A673 (cell line): ENCODE data around the gene TTC27. TPM values are rescaled to one million over a fixed set of nuclear protein-coding genes. Genes with fewer than 3 reads are reported as not detected.

Experiments used
- BruUV-seq: library from RNA; stranded (reverse); fragments of 400-500 nt; replicated peaks from 2 replicates; lab custom pipeline; 2021; lab: Mats Ljungman, UMichigan
- CTCF ChIA-PET: fragments of 300-600 bp; sonication (Branson Sonifier 250); formaldehyde crosslinking; loops from one replicate; lab custom pipeline; 2022; ENCODE audit warnings: antibody characterized with exemption; lab: Charles Lee
- POLR2A ChIA-PET: fragments of 300-600 bp; sonication (Branson Sonifier 250); formaldehyde crosslinking; loops from one replicate; lab custom pipeline; 2022; ENCODE audit warnings: antibody characterized with exemption; ENCODE audit not compliant: low non-redundant PET; lab: Charles Lee
- DNase-seq: peaks from one replicate; pipeline ENCODE4 v3.0.0-alpha.2; 2015; ENCODE audit warnings: low spot score
- H3K27ac ChIP-seq: fragments of 200-600 bp; sonication (generic); 2 replicates; pipeline ENCODE4 v1.5.1; 2016; ENCODE audit warnings: mixed run types, low read depth, mild to moderate bottlenecking, mixed read lengths, antibody characterized with exemption, low read length; ENCODE audit not compliant: poor library complexity, severe bottlenecking
- H3K27me3 ChIP-seq: fragments of 200-600 bp; sonication (generic); replicated peaks from 2 replicates; pipeline ENCODE4 v1.6.1; 2017; ENCODE audit warnings: mixed run types, low read depth, mild to moderate bottlenecking, mixed read lengths, antibody characterized with exemption, low read length; ENCODE audit not compliant: insufficient read depth, poor library complexity
- H3K36me3 ChIP-seq: fragments of 200-600 bp; sonication (generic); 2 replicates; pipeline ENCODE4 v1.6.1; 2016; ENCODE audit warnings: mixed run types, mild to moderate bottlenecking, mixed read lengths, antibody characterized with exemption, low read length; ENCODE audit not compliant: insufficient read depth, poor library complexity, severe bottlenecking
- H3K4me1 ChIP-seq: fragments of 200-600 bp; sonication (generic); 2 replicates; pipeline ENCODE4 v1.6.1; 2017; ENCODE audit warnings: mixed run types, mild to moderate bottlenecking, mixed read lengths, antibody characterized with exemption, low read length; ENCODE audit not compliant: insufficient read depth, poor library complexity, severe bottlenecking
- H3K4me3 ChIP-seq: fragments of 200-600 bp; sonication (generic); 2 replicates; pipeline ENCODE4 v1.5.1; 2016; ENCODE audit warnings: low read depth, mixed run types, mild to moderate bottlenecking, mixed read lengths, low read length; ENCODE audit not compliant: poor library complexity, severe bottlenecking
- H3K9me3 ChIP-seq: fragments of 200-600 bp; sonication (generic); 2 replicates; pipeline ENCODE4 v1.6.1; 2016; ENCODE audit warnings: mixed run types, low read depth, mild to moderate bottlenecking, mixed read lengths, antibody characterized with exemption, low read length; ENCODE audit not compliant: poor library complexity, severe bottlenecking
- EZH2 ChIP-seq: fragments of 200-600 bp; sonication (generic); IDR thresholded peaks from 2 replicates; pipeline ENCODE4 v1.6.1; 2017; ENCODE audit warnings: borderline replicate concordance, low read depth, mild to moderate bottlenecking, mixed read lengths, antibody characterized with exemption, low read length; ENCODE audit not compliant: poor library complexity, severe bottlenecking
- intact Hi-C: fragments of 100-400 bp; cut with micrococcal nuclease; formaldehyde crosslinking; loops from one replicate; pipeline ENCODE4 v1.10.0; 2022; ENCODE audit not compliant: unreplicated experiment
- total RNA-seq: library from RNA; stranded (reverse); gene quantifications from 2 replicates; pipeline ENCODE4 v1.2.3, GENCODE V29; 2021
- TF ChIP-seq, protein P1 (sequence below): fragments of 300-800, 200-600 bp; sonication (generic); conservative IDR thresholded peaks from 2 replicates; pipeline ENCODE4 v1.5.1; 2017; ENCODE audit warnings: low read depth, mild to moderate bottlenecking, antibody characterized with exemption, low read length, moderate library complexity, mixed read lengths

TTC27 gene
- total RNA-seq, 1 experiment from 2014 or later: 29.8 TPM

DNA sequence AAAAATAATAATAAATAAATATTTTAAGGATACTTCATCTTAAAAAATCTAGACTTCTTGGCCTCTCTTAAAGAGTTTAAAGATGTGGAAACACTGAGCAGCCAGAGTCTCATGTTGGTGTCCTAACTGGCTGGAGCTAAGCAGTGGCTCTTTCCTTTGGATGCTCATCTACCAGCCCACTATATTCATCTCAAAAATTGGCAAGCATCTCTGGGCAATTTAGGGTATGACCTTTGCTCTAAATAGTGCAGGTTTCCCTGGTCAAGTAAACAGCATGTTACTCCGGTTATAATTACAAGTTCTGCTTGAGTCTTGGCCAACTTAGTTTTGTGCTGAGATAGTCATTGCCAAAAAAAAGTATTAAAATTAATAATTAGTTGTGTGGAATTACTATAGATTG, 117.8 kb downstream of the TTC27 start:
- TF ChIP-seq, protein P1, sequence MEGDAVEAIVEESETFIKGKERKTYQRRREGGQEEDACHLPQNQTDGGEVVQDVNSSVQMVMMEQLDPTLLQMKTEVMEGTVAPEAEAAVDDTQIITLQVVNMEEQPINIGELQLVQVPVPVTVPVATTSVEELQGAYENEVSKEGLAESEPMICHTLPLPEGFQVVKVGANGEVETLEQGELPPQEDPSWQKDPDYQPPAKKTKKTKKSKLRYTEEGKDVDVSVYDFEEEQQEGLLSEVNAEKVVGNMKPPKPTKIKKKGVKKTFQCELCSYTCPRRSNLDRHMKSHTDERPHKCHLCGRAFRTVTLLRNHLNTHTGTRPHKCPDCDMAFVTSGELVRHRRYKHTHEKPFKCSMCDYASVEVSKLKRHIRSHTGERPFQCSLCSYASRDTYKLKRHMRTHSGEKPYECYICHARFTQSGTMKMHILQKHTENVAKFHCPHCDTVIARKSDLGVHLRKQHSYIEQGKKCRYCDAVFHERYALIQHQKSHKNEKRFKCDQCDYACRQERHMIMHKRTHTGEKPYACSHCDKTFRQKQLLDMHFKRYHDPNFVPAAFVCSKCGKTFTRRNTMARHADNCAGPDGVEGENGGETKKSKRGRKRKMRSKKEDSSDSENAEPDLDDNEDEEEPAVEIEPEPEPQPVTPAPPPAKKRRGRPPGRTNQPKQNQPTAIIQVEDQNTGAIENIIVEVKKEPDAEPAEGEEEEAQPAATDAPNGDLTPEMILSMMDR: no peak
- TF ChIP-seq EZH2: no peak
- no peak for DNase-seq
- no peak overlapping the region for H3K4me3 ChIP-seq
- ChIA-PET CTCF (no interaction called here), POLR2A (no interaction called here)
- H3K27ac ChIP-seq: no peak overlapping the region
- peaks cover 5% of the 10 kb centered on the region for H3K9me3 ChIP-seq
- H3K27me3 ChIP-seq: no peaks in the 10 kb centered on the region
- H3K4me1 ChIP-seq: no peaks in the 10 kb centered on the region
- intact Hi-C loops: no loop called here
- H3K36me3 ChIP-seq: peaks cover 4% of the 10 kb centered on the region
- BruUV-seq: no TSS peak

DNA sequence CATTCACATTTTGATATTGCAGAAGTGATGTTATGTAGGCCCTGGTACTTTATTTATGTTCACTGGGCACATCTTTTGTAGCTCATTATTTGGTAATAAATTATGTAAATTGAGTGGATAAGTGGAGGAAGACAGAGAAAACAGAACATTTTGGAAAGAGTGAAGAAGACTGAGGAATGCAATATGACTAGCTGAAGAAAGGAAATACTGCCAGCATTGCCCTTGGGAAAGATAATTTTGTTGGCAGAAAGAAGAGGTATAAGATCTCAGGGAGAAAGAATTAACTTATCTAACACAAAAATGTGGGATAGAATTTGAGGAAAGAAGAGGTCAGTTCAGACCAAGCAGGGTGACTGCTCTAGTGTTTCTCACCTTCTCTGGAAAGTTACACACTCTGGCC, 118.8 kb downstream of the TTC27 start:
- BruUV-seq: no TSS peak
- no peak for TF ChIP-seq EZH2
- TF ChIP-seq, protein P1: no peak

DNA sequence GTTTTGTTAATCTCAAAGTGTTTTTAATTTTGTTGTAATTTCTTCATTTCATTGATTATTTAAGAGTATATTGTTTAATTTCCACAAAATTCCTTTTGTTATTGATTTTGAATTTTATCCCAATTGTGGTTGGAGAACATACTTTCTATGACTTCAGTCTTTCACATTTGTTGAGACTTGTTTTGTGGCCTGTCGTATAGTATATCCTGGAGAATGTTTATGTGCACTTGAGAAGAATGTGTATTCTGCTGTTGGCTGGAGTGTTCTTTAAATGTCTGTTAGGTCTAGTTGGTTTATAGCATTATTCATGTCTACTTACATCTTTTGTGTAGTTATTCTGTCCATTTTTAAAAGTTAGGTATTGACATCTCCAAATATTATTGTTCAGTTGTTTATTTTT, 120.3 kb downstream of the TTC27 start:
- ChIA-PET POLR2A (no interaction called here), CTCF (no interaction called here)
- Histone ChIP-seq H3K4me1 (no peaks in the 10 kb centered on the region), H3K27me3 (no peaks in the 10 kb centered on the region), H3K36me3 (peaks cover 4% of the 10 kb centered on the region), H3K27ac (no peak overlapping the region), H3K9me3 (peaks cover 5% of the 10 kb centered on the region), H3K4me3 (no peak overlapping the region)
- BruUV-seq: no TSS peak
- no peak for TF ChIP-seq EZH2
- TF ChIP-seq, protein P1: no peak
- intact Hi-C loops: no loop called here
- no peak for DNase-seq

More for the DNA sequence above, 118.8 kb downstream of the TTC27 start:
- POLR2A ChIA-PET: no interaction called here
- no peaks in the 10 kb centered on the region for H3K27me3 ChIP-seq
- H3K4me3 ChIP-seq: no peak overlapping the region
- intact Hi-C loops: no loop called here
- no peak for DNase-seq
- peaks cover 4% of the 10 kb centered on the region for H3K36me3 ChIP-seq
- CTCF ChIA-PET: no interaction called here
- H3K9me3 ChIP-seq: peaks cover 5% of the 10 kb centered on the region
- H3K4me1 ChIP-seq: no peaks in the 10 kb centered on the region
- H3K27ac ChIP-seq: no peak overlapping the region
